ENCODE measurements around the gene LLCFC1.

The LLCFC1 gene

GRCh38 chr7:142910031-142910433 is 29.3 kb upstream of the LLCFC1 start:
- no peak for DNase-seq (ENCODE audit: low read depth in 2 of 2)

- DNase-seq (ENCODE audit: low read depth in 2 of 2), result no peak
Observed at GRCh38 chr7:142910481-142910880, 28.8 kb upstream of the LLCFC1 start.

- DNase-seq (ENCODE audit: low read depth in 2 of 2), result no peak
Observed at GRCh38 chr7:142913051-142913450, 26.2 kb upstream of the LLCFC1 start.

GRCh38 chr7:142913566-142913965 is 25.7 kb upstream of the LLCFC1 start:
- no peak for DNase-seq (ENCODE audit: low read depth in 2 of 2)

GRCh38 chr7:142914121-142914520 is 25.2 kb upstream of the LLCFC1 start:
- DNase-seq (ENCODE audit: low read depth in 2 of 2), result no peak

GRCh38 chr7:142915315-142915714 is 24.0 kb upstream of the LLCFC1 start:
- DNase-seq (ENCODE audit: low read depth in 2 of 2), result no peak

- no peak for DNase-seq (ENCODE audit: low read depth in 2 of 2)
Observed at GRCh38 chr7:142916508-142916907, 22.8 kb upstream of the LLCFC1 start.

- no peak for DNase-seq (ENCODE audit: low read depth in 2 of 2)
Observed at GRCh38 chr7:142917447-142917846, 21.8 kb upstream of the LLCFC1 start.

- DNase-seq (ENCODE audit: low read depth in 2 of 2), result no peak
Observed at GRCh38 chr7:142918901-142919300, 20.4 kb upstream of the LLCFC1 start.

GRCh38 chr7:142919656-142920055 is 19.6 kb upstream of the LLCFC1 start:
- no peak for DNase-seq (ENCODE audit: low read depth in 2 of 2)

GRCh38 chr7:142923391-142923790 is 15.9 kb upstream of the LLCFC1 start:
- DNase-seq (ENCODE audit: low read depth in 2 of 2), result no peak

GRCh38 chr7:142925413-142925812 is 13.9 kb upstream of the LLCFC1 start:
- no peak for DNase-seq (ENCODE audit: low read depth in 2 of 2)

- no peak for DNase-seq (ENCODE audit: low read depth in 2 of 2)
Observed at GRCh38 chr7:142927085-142927745, 12.1 kb upstream of the LLCFC1 start.

GRCh38 chr7:142927949-142928348 is 11.3 kb upstream of the LLCFC1 start:
- no peak for DNase-seq (ENCODE audit: low read depth in 2 of 2)

GRCh38 chr7:142930126-142930730 is 9.1 kb upstream of the LLCFC1 start:
- DNase-seq (ENCODE audit: low read depth in 2 of 2), result no peak

- DNase-seq (ENCODE audit: low read depth in 2 of 2), result no peak
Observed at GRCh38 chr7:142932386-142933091, 6.7 kb upstream of the LLCFC1 start.

GRCh38 chr7:142933092-142933475 is 6.2 kb upstream of the LLCFC1 start:
- DNase-seq (ENCODE audit: low read depth in 2 of 2), result no peak

- DNase-seq (ENCODE audit: low read depth in 2 of 2), result no peak
Observed at GRCh38 chr7:142933624-142934023, 5.7 kb upstream of the LLCFC1 start, which contains the start of gene TRPV5. Gene TRPV5 (minus strand): TSS chr7:142933746. CDS start chr7:142933459, 287 bp downstream.

GRCh38 chr7:142934056-142934455 is 5.2 kb upstream of the LLCFC1 start:
- DNase-seq (ENCODE audit: low read depth in 2 of 2), result no peak

GRCh38 chr7:142935941-142936565 is 3.2 kb upstream of the LLCFC1 start:
- no peak for DNase-seq (ENCODE audit: low read depth in 2 of 2)

- no peak for DNase-seq (ENCODE audit: low read depth in 2 of 2)
Observed at GRCh38 chr7:142938611-142939010, 673 bp upstream of the LLCFC1 start.

GRCh38 chr7:142940966-142941535 is 1.8 kb downstream of the LLCFC1 start:
- DNase-seq (ENCODE audit: low read depth in 2 of 2), result no peak
